Activated B cell treated with CpG ODN at 0.5 μM for 24 hours (primary cell): ENCODE data around the gene ARL14EPL. TPM values are rescaled to one million over a fixed set of nuclear protein-coding genes. Genes with fewer than 3 reads are reported as not detected.

ENCODE experiments used
- ATAC-seq: fragments of 200-7000 bp; cut with Tn5 transposase; one replicate; pipeline ENCODE4 v1.10.0; 2021; ENCODE audit warnings: low read depth, mild to moderate bottlenecking, moderate library complexity
- CTCF ChIA-PET: fragments of 350-600 bp; sonication (Branson Sonifier 250); formaldehyde crosslinking; loops from one replicate; lab custom pipeline; 2021; ENCODE audit warnings: antibody characterized with exemption; lab: Charles Lee
- POLR2A ChIA-PET: fragments of 350-600 bp; sonication (Branson Sonifier 250); formaldehyde crosslinking; loops from one replicate; lab custom pipeline; 2021; ENCODE audit warnings: antibody characterized with exemption; lab: Charles Lee
- DNase-seq: peaks from one replicate; pipeline ENCODE4 v3.0.0; 2022
- H3K27ac Mint-ChIP-seq: one replicate; pipeline ENCODE4 v1.8.0; 2020; ENCODE audit warnings: mixed read lengths
- H3K27me3 Mint-ChIP-seq: one replicate; pipeline ENCODE4 v1.8.0; 2021; ENCODE audit warnings: mixed read lengths
- H3K36me3 Mint-ChIP-seq: one replicate; pipeline ENCODE4 v1.8.0; 2021; ENCODE audit warnings: low read depth, mixed read lengths
- H3K4me1 Mint-ChIP-seq: one replicate; pipeline ENCODE4 v1.8.0; 2021; ENCODE audit warnings: mixed read lengths
- H3K4me3 Mint-ChIP-seq: one replicate; pipeline ENCODE4 v1.8.0; 2020; ENCODE audit warnings: mild to moderate bottlenecking, mixed read lengths
- H3K9me3 Mint-ChIP-seq: one replicate; pipeline ENCODE4 v1.8.0; 2020; ENCODE audit warnings: mixed read lengths
- CTCF ChIP-seq: fragments of 200-600 bp; IDR thresholded peaks from one replicate; pipeline ENCODE4 v1.8.0; 2022; ENCODE audit warnings: antibody characterized with exemption, mild to moderate bottlenecking
- intact Hi-C: fragments of 100-400 bp; cut with micrococcal nuclease; formaldehyde crosslinking; loops from one replicate; pipeline ENCODE4 v1.15.1; 2024
- total RNA-seq: library from RNA; stranded (reverse); gene quantifications from 2 replicates; pipeline ENCODE4 v1.2.3, GENCODE V29; 2022

ARL14EPL gene
- total RNA-seq, 1 donor from 2014 or later, result not detected

GRCh38 chr5:116035123-116035522 lies 2.9 kb downstream of the ARL14EPL start:
- H3K27me3 Mint-ChIP-seq, result no peaks in the 10 kb centered on the region
- CTCF ChIA-PET, result interaction anchor here (0.6 to 0.8 kb wide), 2 partner anchors 33 to 147 kb away, joined by 3 read pairs; no protein-coding TSS in a partner anchor

GRCh38 chr5:116037236-116037822 lies 5.1 kb downstream of the ARL14EPL start:
- CTCF ChIA-PET, result interaction anchor here (3.8 kb wide), 1 partner anchor 31 kb away, joined by 14 read pairs; no protein-coding TSS in a partner anchor
- DNase-seq (no peak), ATAC-seq (no peak)
- Mint-ChIP-seq H3K27me3 (no peaks in the 10 kb centered on the region), H3K4me3 (no peak overlapping the region), H3K36me3 (no peaks in the 10 kb centered on the region), H3K27ac (no peak overlapping the region), H3K9me3 (no peaks in the 10 kb centered on the region), H3K4me1 (peaks cover 63% of the 10 kb centered on the region)
- intact Hi-C loops, result no loop called here
- no peak for TF ChIP-seq CTCF
- POLR2A ChIA-PET, result no interaction called here

More at GRCh38 chr5:116035123-116035522, 2.9 kb downstream of the ARL14EPL start:
- Mint-ChIP-seq H3K4me3 (no peak overlapping the region), H3K36me3 (no peaks in the 10 kb centered on the region), H3K9me3 (no peaks in the 10 kb centered on the region), H3K4me1 (peaks cover 68% of the 10 kb centered on the region), H3K27ac (no peak overlapping the region)
- intact Hi-C loops, result no loop called here
- no peak for TF ChIP-seq CTCF
- DNase-seq (no peak), ATAC-seq (no peak)
- POLR2A ChIA-PET, result no interaction called here

GRCh38 chr5:116038817-116039216 lies 6.5 kb downstream of the ARL14EPL start:
- Mint-ChIP-seq H3K4me3 (no peak overlapping the region), H3K4me1 (peaks cover 51% of the 10 kb centered on the region), H3K27me3 (no peaks in the 10 kb centered on the region), H3K36me3 (no peaks in the 10 kb centered on the region), H3K9me3 (no peaks in the 10 kb centered on the region), H3K27ac (peak overlapping the region; percentile 83)
- CTCF ChIA-PET, result interaction anchor here (3.8 kb wide), 1 partner anchor 30 kb away, joined by 14 read pairs; no protein-coding TSS in a partner anchor
- DNase-seq (peak; percentile 43), ATAC-seq (peak; percentile 98)
- POLR2A ChIA-PET, result no interaction called here
- intact Hi-C loops, result loop anchor here (1.0 to 2.0 kb wide), 2 partner anchors 9 to 30 kb away; no protein-coding TSS in a partner anchor
- TF ChIP-seq CTCF, result no peak

GRCh38 chr5:116042375-116042774 lies 10.1 kb downstream of the ARL14EPL start:
- H3K9me3 Mint-ChIP-seq, result no peaks in the 10 kb centered on the region
- H3K4me1 Mint-ChIP-seq, result peaks cover 25% of the 10 kb centered on the region
- H3K36me3 Mint-ChIP-seq, result no peaks in the 10 kb centered on the region
- DNase-seq (no peak), ATAC-seq (no peak)
- intact Hi-C loops, result no loop called here
- no peak overlapping the region for H3K27ac Mint-ChIP-seq
- ChIA-PET POLR2A (no interaction called here), CTCF (no interaction called here)
- TF ChIP-seq CTCF, result no peak
- no peaks in the 10 kb centered on the region for H3K27me3 Mint-ChIP-seq
- H3K4me3 Mint-ChIP-seq, result no peak overlapping the region

GRCh38 chr5:116044073-116044472 lies 11.8 kb downstream of the ARL14EPL start:
- no peaks in the 10 kb centered on the region for H3K27me3 Mint-ChIP-seq
- no peak overlapping the region for H3K27ac Mint-ChIP-seq
- DNase-seq, result no peak
- ChIA-PET CTCF (no interaction called here), POLR2A (no interaction called here)
- H3K4me1 Mint-ChIP-seq, result peaks cover 9% of the 10 kb centered on the region
- intact Hi-C loops, result no loop called here
- H3K9me3 Mint-ChIP-seq, result no peaks in the 10 kb centered on the region
- H3K4me3 Mint-ChIP-seq, result no peak overlapping the region
- no peak for TF ChIP-seq CTCF
- ATAC-seq, result no peak
- no peaks in the 10 kb centered on the region for H3K36me3 Mint-ChIP-seq
